ENCODE results near the gene RAB44.
A peak's percentile ranks its signal among the peaks of the same experiment; 100 is the strongest.
"Not testable (repeated sequence)": the region's sequence is repeated elsewhere in the genome, so short reads cannot be mapped to it uniquely, and the experiment has no call there.

The RAB44 gene

DNA sequence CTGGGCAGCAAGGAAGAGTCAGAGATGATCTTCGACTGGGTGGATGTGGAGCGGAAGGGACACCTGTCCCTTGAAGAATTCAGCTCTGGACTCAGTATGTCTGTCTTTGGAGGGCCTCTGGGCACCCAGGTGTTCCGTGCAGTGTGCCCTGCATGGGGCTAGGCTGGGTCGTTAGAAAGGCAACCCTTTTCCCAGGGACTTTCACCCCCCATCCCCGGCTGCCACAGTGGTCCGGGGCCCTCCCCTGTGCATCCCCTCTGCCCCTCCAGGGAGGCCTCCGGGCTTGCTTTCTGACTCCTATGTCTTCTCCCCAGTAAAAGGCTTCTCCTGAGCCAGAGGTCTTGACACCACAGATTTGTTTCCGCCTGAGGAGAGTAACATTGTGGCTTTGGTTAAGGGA, 16.2 kb downstream of the RAB44 start:
- DNase-seq (ENCODE audit: low spot score): no peak

GRCh38 chr6:36714511-36714910, 16.9 kb downstream of the RAB44 start:
- no peak for DNase-seq (ENCODE audit: low spot score)

DNA sequence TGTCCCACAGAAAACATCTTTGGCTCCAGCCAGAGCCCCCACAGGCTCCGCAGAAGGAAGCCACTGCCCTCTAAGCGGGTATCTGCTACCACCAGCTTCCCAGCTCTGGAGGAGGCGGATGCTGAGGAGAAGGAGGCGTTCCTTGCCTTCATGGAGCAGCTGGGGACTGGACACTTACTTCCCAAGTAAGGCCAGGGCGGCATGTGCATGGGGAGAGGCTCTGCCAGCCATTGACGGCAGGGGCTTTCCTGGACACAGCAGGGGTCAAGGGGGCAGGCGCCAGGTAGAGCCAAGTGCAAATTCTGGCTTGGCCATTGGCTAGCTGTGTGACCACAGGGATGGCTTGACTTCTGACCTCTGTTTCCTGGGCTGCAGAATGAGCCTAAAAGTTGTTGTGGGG, 17.8 kb downstream of the RAB44 start:
- no peak for DNase-seq (ENCODE audit: low spot score)

DNA sequence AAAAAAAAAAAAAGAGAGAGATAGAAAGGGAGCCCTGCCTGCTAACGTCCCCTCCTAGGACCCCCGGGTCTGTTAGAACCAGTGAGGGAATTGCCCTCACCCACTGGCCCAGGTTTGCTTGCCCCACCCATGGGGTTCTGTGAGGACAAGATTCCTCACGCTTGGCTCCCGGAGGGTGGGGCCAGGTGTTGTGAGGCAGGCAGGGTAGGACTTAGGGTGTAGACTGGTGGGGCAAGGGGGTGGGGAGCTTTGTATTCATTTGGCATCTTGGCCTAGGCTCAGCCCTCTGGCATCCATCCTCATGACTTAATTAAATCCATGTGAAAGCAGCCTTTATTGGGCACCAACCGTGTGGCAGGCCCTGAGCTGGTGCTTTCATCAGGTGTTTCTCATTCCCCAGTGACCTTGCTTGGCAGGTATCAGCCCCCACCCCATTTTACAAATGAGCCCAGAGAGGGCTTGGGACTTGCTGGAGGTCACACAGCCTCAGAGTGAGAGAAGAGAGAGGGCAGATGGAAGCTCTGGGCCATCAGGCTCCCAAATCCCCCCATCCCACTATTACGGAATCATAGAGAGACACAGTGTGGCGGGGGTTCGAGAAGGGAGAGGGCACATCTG, 19.0 kb downstream of the RAB44 start:
- no peak for DNase-seq (ENCODE audit: low spot score)

- DNase-seq (ENCODE audit: low spot score): no peak
Observed at GRCh38 chr6:36717231-36717825, 19.7 kb downstream of the RAB44 start.

- DNase-seq (ENCODE audit: low spot score): no peak
Observed at GRCh38 chr6:36717871-36718540, 20.4 kb downstream of the RAB44 start.

DNA sequence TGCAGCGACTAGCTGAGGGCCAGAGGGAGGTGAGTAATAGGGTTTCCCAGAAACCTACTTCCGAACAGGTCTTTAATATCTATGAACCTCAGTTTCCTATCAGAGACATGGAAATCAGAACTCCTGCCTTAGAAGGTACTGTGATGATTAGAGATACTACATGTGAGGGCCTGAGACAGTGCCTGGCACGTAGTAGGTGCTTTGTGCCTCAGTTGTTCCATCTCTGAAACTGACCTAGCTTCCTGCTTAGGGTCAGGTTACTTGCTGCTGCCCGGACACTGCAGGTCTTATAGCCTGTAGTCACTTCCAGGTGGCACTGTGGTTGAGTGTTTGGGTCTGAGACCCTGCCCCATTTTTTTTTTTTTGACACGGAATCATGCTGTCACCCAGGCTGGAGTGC, 20.9 kb downstream of the RAB44 start:
- DNase-seq (ENCODE audit: low spot score): no peak

DNA sequence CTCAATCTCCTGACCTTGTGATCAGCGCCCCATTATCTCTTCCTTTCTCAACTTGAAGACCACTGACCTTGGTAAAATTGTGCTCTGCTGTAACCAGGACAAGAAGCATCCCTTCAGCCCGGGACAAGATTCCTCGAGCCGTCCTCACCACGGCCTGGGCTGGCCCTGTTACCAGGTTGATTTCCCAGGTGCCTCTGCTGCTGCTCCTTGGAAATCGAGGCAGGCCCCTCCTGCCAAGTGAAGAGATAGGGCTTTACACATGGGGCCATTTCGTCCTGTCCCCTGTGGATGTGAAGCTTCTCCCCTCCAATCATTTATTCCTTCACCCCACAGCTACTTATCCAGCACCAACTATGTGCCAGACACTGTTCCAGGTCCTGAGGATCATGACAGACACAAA, 21.5 kb downstream of the RAB44 start:
- no peak for DNase-seq (ENCODE audit: low spot score)

DNA sequence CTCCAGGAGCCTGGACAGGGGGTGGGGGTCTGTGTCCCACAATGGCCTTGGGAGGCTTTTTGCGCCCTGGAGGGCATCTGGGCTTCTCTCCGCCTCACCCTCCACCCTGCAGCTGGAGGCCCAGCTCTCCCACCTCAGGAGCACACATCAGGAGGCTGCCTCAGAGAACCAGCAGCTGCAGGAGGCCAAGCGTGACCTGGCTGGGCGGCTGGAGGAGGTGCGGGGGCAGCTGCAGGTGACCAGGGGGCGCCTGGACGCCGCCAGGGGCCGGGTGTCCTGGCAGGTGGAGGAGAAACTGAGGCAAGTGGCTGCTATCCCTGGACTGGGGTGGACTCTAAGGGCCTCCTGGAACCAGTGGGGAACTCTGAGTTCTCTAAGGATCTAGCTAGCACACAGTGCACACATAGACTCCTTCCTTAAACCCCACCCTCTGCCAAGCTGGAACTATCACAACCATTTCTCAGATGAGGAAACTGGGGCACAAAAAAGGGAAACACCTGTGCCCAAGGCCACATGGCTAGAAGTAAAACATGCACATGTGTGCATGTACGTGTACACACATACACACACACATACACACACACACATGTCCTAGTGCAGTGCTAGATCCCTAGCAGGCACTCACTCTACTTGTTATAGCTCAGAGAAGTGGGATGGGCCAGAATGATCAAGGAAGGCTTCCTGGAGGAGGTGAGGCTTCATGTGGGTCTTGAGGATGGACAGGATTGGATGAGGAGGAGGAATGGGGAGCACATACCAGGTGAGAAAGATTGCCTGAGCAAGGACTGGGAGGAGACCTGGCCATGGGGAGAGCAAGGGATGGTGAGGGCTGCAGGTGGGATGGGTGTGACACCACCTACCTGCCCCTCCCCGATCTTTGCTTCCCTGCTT, 22.9 kb downstream of the RAB44 start:
- DNase-seq (ENCODE audit: low spot score): no peak

DNA sequence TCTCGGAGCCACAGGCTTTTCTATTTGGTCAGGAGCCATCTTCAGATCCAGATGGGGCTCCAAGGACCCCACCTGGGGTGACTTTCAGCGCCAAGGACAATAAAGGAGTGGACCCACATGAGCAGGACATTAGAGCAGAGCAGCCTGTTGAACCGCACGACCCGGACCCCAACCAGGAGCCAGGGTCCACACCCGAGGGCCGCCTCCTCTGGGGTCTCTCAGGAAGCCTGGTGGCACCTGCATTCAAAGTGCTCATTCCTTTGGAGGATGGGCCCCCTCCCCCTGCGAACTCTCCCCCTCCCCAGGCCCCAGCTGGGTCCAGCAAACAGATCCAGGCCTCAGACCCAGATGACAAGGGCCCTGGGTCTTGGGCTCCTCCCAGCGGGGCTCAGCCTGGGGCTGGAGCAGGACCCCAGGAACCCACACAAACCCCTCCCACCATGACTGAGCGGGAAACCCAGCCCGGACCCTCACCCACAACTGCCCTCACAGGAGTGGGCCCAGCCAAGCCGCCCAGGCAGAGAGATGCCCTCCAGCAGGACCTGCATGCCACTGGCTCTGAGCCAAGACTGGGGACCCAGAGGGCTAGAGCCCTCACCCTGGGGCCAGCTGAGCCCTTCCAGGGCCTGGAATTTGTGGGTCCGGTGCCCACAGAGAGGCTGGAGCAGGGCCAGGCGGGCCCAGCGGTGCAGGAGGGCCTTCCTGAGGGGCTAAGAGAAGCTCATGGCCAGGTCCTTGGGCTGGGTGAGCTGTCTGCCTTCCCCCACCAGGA, 23.9 kb downstream of the RAB44 start:
- no peak for DNase-seq (ENCODE audit: low spot score)

GRCh38 chr6:36722365-36722764, 24.7 kb downstream of the RAB44 start:
- no peak for DNase-seq (ENCODE audit: low spot score)

GRCh38 chr6:36722879-36723278, 25.3 kb downstream of the RAB44 start:
- no peak for DNase-seq (ENCODE audit: low spot score)

DNA sequence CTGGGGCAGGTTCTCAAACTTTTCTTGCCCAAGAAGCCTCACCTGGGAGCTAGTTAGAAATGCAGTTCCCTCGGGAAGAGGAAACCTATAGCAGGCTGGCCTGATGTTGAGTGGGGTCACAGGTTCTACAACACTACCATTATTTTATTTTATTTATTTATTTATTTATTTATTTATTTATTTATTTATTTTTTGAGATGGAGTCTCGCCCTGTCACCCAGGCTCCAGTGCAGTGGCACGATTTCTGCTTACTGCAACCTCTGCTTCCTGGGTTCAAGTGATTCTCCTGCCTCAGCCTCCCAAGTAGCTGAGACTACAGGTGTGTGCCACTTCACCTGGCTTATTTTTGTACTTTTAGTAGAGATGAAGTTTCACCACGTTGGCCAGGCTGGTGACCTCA, 26.4 kb downstream of the RAB44 start:
- DNase-seq (ENCODE audit: low spot score): not testable (repeated sequence)

GRCh38 chr6:36724514-36725390, 27.1 kb downstream of the RAB44 start:
- DNase-seq (ENCODE audit: low spot score): peak; percentile 43

DNA sequence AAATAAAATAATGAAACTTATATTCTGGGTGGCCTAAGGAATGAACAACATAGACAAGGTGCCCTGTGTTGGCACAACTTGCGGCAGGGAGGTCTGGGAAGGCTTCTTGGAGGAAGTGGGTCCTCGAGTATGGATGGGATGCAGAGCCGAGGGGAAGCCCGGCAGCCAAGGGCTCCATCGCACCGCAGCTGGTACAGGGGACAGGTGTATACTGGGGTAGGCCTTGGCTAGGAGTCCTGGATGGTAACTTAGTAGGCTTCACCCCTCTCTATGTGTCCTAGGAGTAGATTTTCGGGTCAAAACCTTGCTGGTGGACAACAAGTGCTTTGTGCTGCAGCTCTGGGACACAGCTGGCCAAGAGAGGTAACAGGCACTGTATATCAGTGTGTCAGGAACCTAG, 28.0 kb downstream of the RAB44 start:
- DNase-seq (ENCODE audit: low spot score): no peak

- DNase-seq (ENCODE audit: low spot score): peak; percentile 2
Observed at GRCh38 chr6:36727505-36728021, 29.9 kb downstream of the RAB44 start.

GRCh38 chr6:36728289-36729160, 30.9 kb downstream of the RAB44 start:
- DNase-seq (ENCODE audit: low spot score): no peak

DNA sequence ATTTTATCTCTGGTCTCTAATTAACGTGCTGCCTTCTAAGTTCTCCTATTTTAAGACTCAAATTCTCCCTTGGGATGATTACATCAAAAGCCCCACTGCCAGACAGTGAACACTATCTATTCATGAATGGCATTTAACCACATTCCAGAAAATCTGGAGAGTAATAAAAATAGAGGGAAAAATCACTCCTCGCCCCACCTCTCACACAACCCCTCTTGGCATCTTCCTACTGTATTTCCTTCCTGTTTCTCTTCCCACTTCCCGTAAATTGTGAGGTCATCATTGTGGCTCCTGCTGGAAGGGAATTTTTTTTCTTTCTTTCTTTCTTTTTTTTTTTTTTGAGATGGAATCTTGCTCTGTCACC, 31.5 kb downstream of the RAB44 start:
- DNase-seq (ENCODE audit: low spot score): no peak

All from CD4-positive, alpha-beta T cell treated with Interleukin-2 at 100 ng/mL for 4 hours (primary cell).